HepG2 (cell line): Measurements from ENCODE around the gene MOCS1. TPM values are rescaled to one million over a fixed set of nuclear protein-coding genes. Genes with fewer than 3 reads are reported as not detected.

Experiments
- ATAC-seq: fragments of 200-7000 bp; cut with Tn5 transposase; 3 replicates; pipeline ENCODE4 v1.9.1; 2020; ENCODE audit warnings: mild to moderate bottlenecking, moderate library complexity
- BruUV-seq: library from RNA; stranded (reverse); fragments of 400-500 nt; replicated peaks from 2 replicates; lab custom pipeline; 2021; lab: Mats Ljungman, UMichigan
- CTCF ChIA-PET: fragments of 300-600 bp; formaldehyde crosslinking; extraction: SDS; loops from one replicate; lab custom pipeline; 2021; ENCODE audit warnings: low total read pairs, inconsistent platforms, low intra/inter-chr PET ratio; lab: Yijun Ruan, JAX
- POLR2A ChIA-PET: fragments of 350-600 bp; sonication (Branson Sonifier 250); formaldehyde crosslinking; loops from one replicate; lab custom pipeline; 2020; ENCODE audit warnings: antibody characterized with exemption, inconsistent platforms; lab: Yijun Ruan, JAX
- DNase-seq: peaks from one replicate; pipeline ENCODE4 v3.0.0-alpha.2; 2015; ENCODE audit warnings: low spot score
- FAIRE-seq: peaks from 3 replicates; lab custom pipeline; 2011; peaks lifted over from hg19 to GRCh38; lab: Jason Lieb, UNC
- H2AFZ ChIP-seq: one replicate; pipeline ENCODE4 v1.6.1; 2011; ENCODE audit warnings: low read length, inconsistent platforms
- H3K27ac ChIP-seq: fragments of 300-600 bp; 3 replicates; pipeline ENCODE4 v1.8.0; 2011; ENCODE audit warnings: mixed run types, mild to moderate bottlenecking, mixed read lengths, low read length, inconsistent platforms; ENCODE audit not compliant: insufficient read depth; ENCODE audit errors: extremely low read length
- H3K27me3 ChIP-seq, 2 experiments: fragments of 200-600 bp in 1 of 2; 2 replicates in 1 of 2; 3 replicates in 1 of 2; pipeline versions ENCODE4 v1.6.0 to v1.8.0; 2011; ENCODE audit warnings: low read length in 2 of 2, mild to moderate bottlenecking in 2 of 2, moderate library complexity in 2 of 2, inconsistent platforms in 1 of 2; ENCODE audit not compliant: insufficient read depth in 2 of 2, control insufficient read depth in 1 of 2
- H3K36me3 ChIP-seq, 2 experiments: fragments of 200-600 bp in 1 of 2; replicated peaks in 1 of 2; 2 replicates in 1 of 2; 3 replicates in 1 of 2; pipeline versions ENCODE4 v1.5.1 to v1.8.0; 2011; ENCODE audit warnings: low read length in 2 of 2, inconsistent platforms in 1 of 2; ENCODE audit not compliant: insufficient read depth in 2 of 2, control insufficient read depth in 1 of 2
- H3K4me1 ChIP-seq: 2 replicates; pipeline ENCODE4 v1.5.1; 2012; ENCODE audit warnings: low read length, inconsistent platforms; ENCODE audit not compliant: insufficient read depth
- H3K4me2 ChIP-seq: 2 replicates; pipeline ENCODE4 v1.6.0; 2011; ENCODE audit warnings: low read depth, low read length, inconsistent platforms
- H3K4me3 ChIP-seq, 3 experiments: fragments of 200-600 bp in 1 of 3; sonication (generic), shearing (Covaris generic) in 1 of 3; replicated peaks in 1 of 3; 2 replicates each; pipeline ENCODE4 v1.5.1; 2011 to 2016; ENCODE audit warnings: low read length in 3 of 3, inconsistent platforms in 2 of 3, low read depth in 2 of 3, mild to moderate bottlenecking in 2 of 3, control low read depth in 1 of 3, mixed read lengths in 1 of 3; ENCODE audit not compliant: insufficient read depth in 1 of 3
- H3K79me2 ChIP-seq: one replicate; pipeline ENCODE4 v1.6.1; 2011; ENCODE audit warnings: low read length, inconsistent platforms; ENCODE audit not compliant: insufficient read depth
- H3K9ac ChIP-seq: 2 replicates; pipeline ENCODE4 v1.6.0; 2011; ENCODE audit warnings: mild to moderate bottlenecking, low read depth, low read length, inconsistent platforms; ENCODE audit not compliant: insufficient read depth
- H3K9me3 ChIP-seq: 2 replicates; pipeline ENCODE4 v1.5.1; 2012; ENCODE audit warnings: mild to moderate bottlenecking, low read length
- H4K20me1 ChIP-seq: 2 replicates; pipeline ENCODE4 v1.6.0; 2011; ENCODE audit warnings: inconsistent platforms, mild to moderate bottlenecking, low read length, moderate library complexity; ENCODE audit not compliant: insufficient read depth
- AGO2 ChIP-seq: fragments of 200-400 bp; formaldehyde crosslinking; optimal IDR thresholded peaks from 2 replicates; pipeline ENCODE3; 2017; ENCODE audit warnings: mild to moderate bottlenecking, low read depth, low read length, moderate library complexity
- ATF1 ChIP-seq: IDR thresholded peaks from 2 replicates; pipeline ENCODE4 v1.6.1; 2016; ENCODE audit warnings: mild to moderate bottlenecking, control low read depth
- GATA4 ChIP-seq: sonication (generic); IDR thresholded peaks from 2 replicates; pipeline ENCODE4 v1.6.1; 2016; ENCODE audit warnings: antibody characterized with exemption, low read depth, borderline replicate concordance
- RFX5 ChIP-seq: IDR thresholded peaks from 2 replicates; pipeline ENCODE4 v1.6.1; 2011; ENCODE audit warnings: low read depth, low read length, improper control_type of control experiment
- TBP ChIP-seq: sonication (generic); formaldehyde crosslinking; IDR thresholded peaks from 2 replicates; pipeline ENCODE4 v1.5.0; 2020; ENCODE audit warnings: missing genetic modification reagents
- WGBS: methylation state at CpG from one replicate; pipeline ENCODE4 v1.1.6; 2017; ENCODE audit warnings: low lambda C conversion rate; 5-methylcytosine and 5-hydroxymethylcytosine counted together
- in situ Hi-C: cut with HindIII; loops from 2 replicates; pipeline ENCODE4 v1.10.0; 2017; ENCODE audit warnings: low pct_unique_long_range_greater_than_20kb; ENCODE audit not compliant: extremely low pct_ligation_motif_present
- intact Hi-C: fragments of 100-400 bp; cut with micrococcal nuclease; formaldehyde crosslinking; loops from one replicate; pipeline ENCODE4 v1.10.0; 2022; ENCODE audit not compliant: unreplicated experiment
- polyA plus RNA-seq, 8 experiments: library from polyadenylated mRNA; depleted of rRNA in 3 of 8; stranded (reverse) in 7 of 8; unstranded in 1 of 8; fragments of >200 nt; fragmentation: Illumina TruSeq in 4 of 8; extraction: Trizol in 4 of 8; gene quantifications; 2 replicates each; pipeline versions ENCODE4 v1.2.1 to v1.2.3, GENCODE V29; 2011 to 2016; ENCODE audit warnings: low read depth in 4 of 8, missing spikeins in 1 of 8, mixed read lengths in 1 of 8; ENCODE audit not compliant: insufficient read depth in 1 of 8
- total RNA-seq, 5 experiments: library from RNA; depleted of rRNA; stranded (reverse); fragments of >200 nt; fragmentation: Illumina TruSeq; extraction: Trizol; gene quantifications; 2 replicates each; pipeline ENCODE4 v1.2.3, GENCODE V29; 2016; ENCODE audit warnings: low read depth in 1 of 5

Gene MOCS1
- total and polyA plus RNA-seq, 2 of the 13 experiments (the other 11 are each of a cell fraction or from before 2014, with no cell fraction given), result 5.3 to 11.7 TPM

DNA sequence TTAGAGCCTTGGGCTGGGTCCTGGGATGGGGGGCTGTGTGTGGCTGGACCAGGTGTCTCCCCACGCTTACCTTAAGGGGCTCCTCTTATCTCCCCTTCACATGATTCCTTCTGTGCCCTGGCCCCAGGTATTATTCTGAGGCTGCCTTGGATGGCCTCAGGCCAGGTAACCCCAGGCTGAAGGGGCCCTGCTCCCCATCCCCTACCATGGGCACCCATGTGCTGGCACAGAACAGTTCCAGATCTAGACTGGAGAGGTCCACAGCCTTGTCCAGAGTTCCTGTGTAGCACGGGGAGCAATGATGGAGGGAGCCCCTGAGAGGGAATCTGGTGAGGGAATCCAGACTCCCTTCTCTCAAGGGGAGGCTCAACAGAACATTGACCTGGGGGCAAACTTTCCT lies 32.1 kb downstream of the MOCS1 start:
- in situ Hi-C loops, result no loop called here
- CTCF ChIA-PET, result no interaction called here
- no peak for TF ChIP-seq RFX5
- TF ChIP-seq, all 625 proteins: peak for 0
- H2AFZ ChIP-seq, result no peak overlapping the region
- POLR2A ChIA-PET, result no interaction called here
- no peak overlapping the region for H3K27ac ChIP-seq
- no peaks in the 10 kb centered on the region for H3K79me2 ChIP-seq
- WGBS, result 68% methylated on average over 2 of the region's 2 CpGs
- no peaks in the 10 kb centered on the region for H3K9me3 ChIP-seq
- DNase-seq (no peak), ATAC-seq (no peak), FAIRE-seq (no peak)
- intact Hi-C loops, result no loop called here
- H3K4me3 ChIP-seq, result no peak overlapping the region
- no peak overlapping the region for H3K9ac ChIP-seq
- H3K4me1 ChIP-seq, result no peaks in the 10 kb centered on the region
- no TSS peak for BruUV-seq
- no peaks in the 10 kb centered on the region for H4K20me1 ChIP-seq
- no peaks in the 10 kb centered on the region for H3K36me3 ChIP-seq
- no peaks in the 10 kb centered on the region; a peak in 1 of 5 replicates for H3K27me3 ChIP-seq
- H3K4me2 ChIP-seq, result no peak overlapping the region

DNA sequence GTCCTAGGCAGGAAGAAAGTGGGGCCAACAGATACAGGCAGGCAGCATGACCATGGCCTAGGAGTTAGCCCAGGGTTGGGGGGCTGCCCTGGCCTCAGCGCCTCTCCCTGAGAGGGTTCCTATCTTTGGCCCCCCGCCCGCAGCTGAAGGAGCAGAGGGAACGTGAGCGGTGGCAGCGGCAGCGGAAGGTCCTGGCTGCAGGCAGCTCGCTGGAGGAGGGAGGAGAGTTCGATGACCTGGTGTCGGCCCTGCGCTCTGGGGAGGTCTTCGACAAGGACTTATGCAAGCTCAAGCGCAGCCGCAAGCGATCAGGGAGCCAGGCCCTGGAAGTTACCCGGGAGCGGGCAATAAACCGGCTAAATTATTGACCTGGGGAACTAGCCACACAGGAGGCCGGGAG lies 32.6 kb downstream of the MOCS1 start:
- CTCF ChIA-PET, result no interaction called here
- POLR2A ChIA-PET, result no interaction called here
- 88% methylated on average over 19 of the region's 19 CpGs for WGBS

More for the DNA sequence above, 32.6 kb downstream of the MOCS1 start:
- H3K27ac ChIP-seq, result no peak overlapping the region
- in situ Hi-C loops, result no loop called here
- H3K4me2 ChIP-seq, result no peak overlapping the region
- H3K4me1 ChIP-seq, result no peaks in the 10 kb centered on the region
- ATAC-seq, result no peak
- no peaks in the 10 kb centered on the region for H3K79me2 ChIP-seq
- no TSS peak for BruUV-seq
- no peaks in the 10 kb centered on the region for H4K20me1 ChIP-seq
- FAIRE-seq, result no peak
- TF ChIP-seq AGO2 (peak; percentile 70), TBP (CRISPR knock-in tag) (no peak), ATF1 (no peak), GATA4 (no peak)
- TF ChIP-seq, all 625 proteins: peak for 1
- Histone ChIP-seq H3K9ac (no peak overlapping the region), H3K27me3 (no peaks in the 10 kb centered on the region; a peak in 1 of 5 replicates), H3K4me3 (no peak overlapping the region), H3K36me3 (no peaks in the 10 kb centered on the region), H3K9me3 (no peaks in the 10 kb centered on the region), H2AFZ (no peak overlapping the region)
- no peak for DNase-seq
- intact Hi-C loops, result no loop called here
